HEK293T (cell line): ENCODE results near the gene LRRC10.

Experiments
- ELF4 ChIP-seq: fragments of 450-650 bp; IDR thresholded peaks from 2 replicates; pipeline ENCODE4 v1.6.1; 2017; ENCODE audit warnings: antibody characterized with exemption
- LEF1 ChIP-seq: fragments of 450-650 bp; IDR thresholded peaks from 2 replicates; pipeline ENCODE4 v1.6.1; 2017; ENCODE audit warnings: mild to moderate bottlenecking, borderline replicate concordance
- SUZ12 ChIP-seq: fragments of 450-650 bp; IDR thresholded peaks from 2 replicates; pipeline ENCODE4 v1.6.1; 2016; ENCODE audit warnings: mild to moderate bottlenecking

DNA sequence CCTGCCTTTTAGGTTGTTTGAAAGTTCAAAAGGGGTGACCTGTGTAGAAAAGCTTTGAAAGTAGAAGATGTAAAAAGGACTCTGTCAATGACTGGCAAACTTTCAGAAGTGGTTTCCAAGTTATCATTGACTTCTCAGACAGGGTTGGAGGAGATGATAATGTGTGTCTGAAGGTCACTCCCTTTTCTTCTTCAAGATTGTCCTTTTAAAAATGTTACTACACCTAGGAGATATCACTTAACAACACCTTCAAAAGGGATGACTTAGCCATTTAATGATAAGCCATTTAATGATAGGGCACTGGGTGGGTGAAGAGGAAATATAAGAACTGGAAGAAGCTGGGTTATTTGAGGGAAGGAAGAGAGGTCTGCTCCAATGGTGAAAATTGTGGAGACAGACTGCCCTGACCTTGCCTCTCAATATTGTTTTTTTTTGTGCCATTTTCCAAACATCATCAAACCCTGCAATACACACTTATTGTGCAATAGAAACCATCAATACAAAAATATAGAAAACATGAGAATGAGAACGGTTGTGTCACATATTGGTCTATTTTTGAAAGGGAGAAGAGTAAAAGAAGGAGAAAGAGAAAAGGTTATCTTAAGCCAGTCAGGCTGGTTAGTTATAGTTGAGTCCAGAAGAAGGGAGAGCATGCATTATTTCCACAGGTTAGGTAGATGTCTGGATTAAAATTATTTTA lies 49.6 kb upstream of the LRRC10 start:
- no peak for TF ChIP-seq SUZ12
- no peak for TF ChIP-seq LEF1
- no peak for TF ChIP-seq ELF4
